SU-DHL-6 (cell line): ENCODE results near the gene DNAH5.

Experiments
- H2AFZ ChIP-seq: fragments of 200-600 bp; sonication (generic); 2 replicates; pipeline ENCODE4 v1.6.1; 2014; ENCODE audit warnings: low read depth, mild to moderate bottlenecking, moderate library complexity, mixed read lengths, antibody characterized with exemption, low read length; ENCODE audit not compliant: severe bottlenecking
- H3F3A ChIP-seq: fragments of 200-600 bp; shearing (Covaris generic); 2 replicates; pipeline ENCODE4 v1.6.0; 2016; ENCODE audit warnings: antibody characterized with exemption, mild to moderate bottlenecking; ENCODE audit not compliant: insufficient read depth
- H3K27ac ChIP-seq: fragments of 200-600 bp; sonication (generic); 2 replicates; pipeline ENCODE4 v1.5.1; 2016; ENCODE audit warnings: low read depth, mild to moderate bottlenecking, low read length, moderate library complexity, mixed read lengths
- H3K27me3 ChIP-seq: fragments of 200-600 bp; sonication (generic), shearing (Covaris generic); 2 replicates; pipeline ENCODE4 v1.6.0; 2014; ENCODE audit warnings: mild to moderate bottlenecking, low read length
- H3K36me3 ChIP-seq: fragments of 200-600 bp; sonication (generic); 2 replicates; pipeline ENCODE4 v1.6.1; 2014; ENCODE audit warnings: mild to moderate bottlenecking, low read length, mixed read lengths
- H3K4me2 ChIP-seq: fragments of 300-600, 200-600 bp; shearing (Covaris generic), sonication (generic); 2 replicates; pipeline ENCODE4 v1.6.0; 2014; ENCODE audit warnings: low read length, low read depth, mild to moderate bottlenecking; ENCODE audit not compliant: poor library complexity, severe bottlenecking
- H3K4me3 ChIP-seq: fragments of 200-600 bp; sonication (generic); 2 replicates; pipeline ENCODE4 v1.5.1; 2014; ENCODE audit warnings: antibody characterized with exemption, low read length, mild to moderate bottlenecking, mixed read lengths; ENCODE audit not compliant: insufficient read depth, poor library complexity, severe bottlenecking
- H3K79me2 ChIP-seq: fragments of 200-600 bp; sonication (generic); 2 replicates; pipeline ENCODE4 v1.6.1; 2014; ENCODE audit warnings: mild to moderate bottlenecking, low read length, moderate library complexity; ENCODE audit not compliant: insufficient read depth
- H3K9ac ChIP-seq: fragments of 200-600 bp; sonication (generic); 2 replicates; pipeline ENCODE4 v1.7.0; 2014; ENCODE audit warnings: mild to moderate bottlenecking, low read length
- H3K9me2 ChIP-seq: fragments of 200-600 bp; sonication (generic); replicated peaks from 2 replicates; pipeline ENCODE4 v1.6.1; 2014; ENCODE audit warnings: low read length; ENCODE audit not compliant: insufficient read depth
- H3K9me3 ChIP-seq: fragments of 200-600 bp; sonication (generic); 2 replicates; pipeline ENCODE4 v1.6.1; 2014; ENCODE audit warnings: low read length, mixed read lengths; ENCODE audit not compliant: insufficient read depth
- H4K20me1 ChIP-seq: fragments of 200-600 bp; sonication (generic); 2 replicates; pipeline ENCODE4 v1.6.1; 2014; ENCODE audit warnings: low read depth, mild to moderate bottlenecking, antibody characterized with exemption, low read length, moderate library complexity, mixed read lengths
- CTCF ChIP-seq: fragments of 200-600 bp; sonication (generic); IDR thresholded peaks from one replicate; pipeline ENCODE4 v1.5.1; 2017; ENCODE audit warnings: antibody characterized with exemption, mild to moderate bottlenecking, low read length, moderate library complexity; ENCODE audit not compliant: insufficient read depth, poor library complexity, severe bottlenecking
- EZH2phosphoT487 ChIP-seq: fragments of 200-600 bp; sonication (generic), shearing (Covaris generic); conservative IDR thresholded peaks from 2 replicates; pipeline ENCODE4 v1.6.1; 2018; ENCODE audit warnings: mild to moderate bottlenecking, antibody characterized with exemption, low read length, moderate library complexity, mixed read lengths

The DNAH5 gene

GRCh38 chr5:13945271-13945670 lies 783 bp upstream of the DNAH5 start:
- no peak for TF ChIP-seq EZH2phosphoT487
- TF ChIP-seq CTCF: no peak
- H3K27ac ChIP-seq: no peak overlapping the region

GRCh38 chr5:13943676-13944075 lies 812 bp downstream of the DNAH5 start:
- no peak overlapping the region for H2AFZ ChIP-seq
- H4K20me1 ChIP-seq: no peaks in the 10 kb centered on the region
- H3K27me3 ChIP-seq: no peaks in the 10 kb centered on the region
- no peak overlapping the region for H3K27ac ChIP-seq
- no peak overlapping the region for H3K9ac ChIP-seq
- no peaks in the 10 kb centered on the region; the same call in 1 of the 2 replicates for H3K9me2 ChIP-seq
- TF ChIP-seq CTCF (no peak), EZH2phosphoT487 (no peak)
- no peak overlapping the region for H3K4me3 ChIP-seq
- H3K4me2 ChIP-seq: no peak overlapping the region
- no peaks in the 10 kb centered on the region for H3F3A ChIP-seq
- no peaks in the 10 kb centered on the region for H3K36me3 ChIP-seq
- H3K9me3 ChIP-seq: no peaks in the 10 kb centered on the region
- no peaks in the 10 kb centered on the region for H3K79me2 ChIP-seq

More at GRCh38 chr5:13945271-13945670, 783 bp upstream of the DNAH5 start:
- Histone ChIP-seq H3K9me2 (no peaks in the 10 kb centered on the region), H3K27me3 (no peaks in the 10 kb centered on the region), H3K4me3 (no peak overlapping the region), H3K79me2 (no peaks in the 10 kb centered on the region), H2AFZ (no peak overlapping the region), H3F3A (no peaks in the 10 kb centered on the region), H3K36me3 (no peaks in the 10 kb centered on the region), H3K9ac (no peak overlapping the region), H3K4me2 (no peak overlapping the region), H4K20me1 (no peaks in the 10 kb centered on the region), H3K9me3 (no peaks in the 10 kb centered on the region)

GRCh38 chr5:13941468-13941867 lies 3.0 kb downstream of the DNAH5 start:
- Histone ChIP-seq H3K4me3 (no peak overlapping the region), H3K27me3 (no peaks in the 10 kb centered on the region), H3K9ac (no peak overlapping the region), H3K36me3 (no peaks in the 10 kb centered on the region), H4K20me1 (no peaks in the 10 kb centered on the region), H3K27ac (no peak overlapping the region), H3K4me2 (no peak overlapping the region), H2AFZ (no peak overlapping the region), H3K9me3 (no peaks in the 10 kb centered on the region), H3F3A (no peaks in the 10 kb centered on the region), H3K9me2 (no peaks in the 10 kb centered on the region; the same call in 1 of the 2 replicates), H3K79me2 (no peaks in the 10 kb centered on the region)
- TF ChIP-seq CTCF: no peak
- TF ChIP-seq EZH2phosphoT487: no peak
